Transverse colon (tissue), 4 donors: Measurements from ENCODE around the gene AOAH. TPM values are rescaled to one million over a fixed set of nuclear protein-coding genes. Genes with fewer than 3 reads are reported as not detected.

Experiments
- DNase-seq: peaks from one replicate; pipeline ENCODE4 v3.0.0-alpha.2; 2019
- H3K27ac ChIP-seq, 4 donors: fragments of 200-600 bp; sonication (generic); 2 replicates each; pipeline ENCODE4 v1.5.1; 2016 to 2018; ENCODE audit warnings: inconsistent platforms in 4 of 4
- H3K27me3 ChIP-seq: fragments of 200-600 bp; sonication (generic); 2 replicates; pipeline ENCODE4 v1.5.1; 2017; ENCODE audit warnings: inconsistent platforms
- H3K36me3 ChIP-seq, 4 donors: fragments of 200-600 bp; sonication (generic); 2 replicates each; pipeline ENCODE4 v1.5.1; 2017 to 2019; ENCODE audit warnings: inconsistent platforms in 4 of 4
- H3K4me1 ChIP-seq, 4 donors: fragments of 200-600 bp; sonication (generic); 2 replicates each; pipeline ENCODE4 v1.5.1; 2017 to 2020; ENCODE audit warnings: inconsistent platforms in 4 of 4
- H3K4me3 ChIP-seq, 4 donors: fragments of 200-600 bp; sonication (generic); 1 replicate in 1 of 4; 2 replicates in 3 of 4; pipeline versions ENCODE4 v1.5.1 to v1.6.1; 2017 to 2019; ENCODE audit warnings: inconsistent platforms in 4 of 4
- H3K9me3 ChIP-seq, 2 donors: fragments of 200-600 bp; sonication (generic); 2 replicates each; pipeline ENCODE4 v1.5.1; 2017 to 2019; ENCODE audit warnings: inconsistent platforms in 2 of 2
- CTCF ChIP-seq, 5 experiments: fragments of 200-600 bp in 3 of 5; fragments of 450-650 bp in 2 of 5; sonication (generic) in 3 of 5; IDR thresholded peaks; 1 replicate in 2 of 5; 2 replicates in 3 of 5; pipeline ENCODE4 v1.5.1; 2016 to 2017; ENCODE audit warnings: antibody characterized with exemption in 5 of 5, inconsistent platforms in 3 of 5, mild to moderate bottlenecking in 2 of 5, moderate library complexity in 1 of 5
- EP300 ChIP-seq: sonication (generic); formaldehyde crosslinking; IDR thresholded peaks from one replicate; pipeline ENCODE4 v1.6.1; 2017; ENCODE audit warnings: antibody characterized with exemption, low read depth
- POLR2A ChIP-seq: fragments of 450-650 bp; IDR thresholded peaks from one replicate; pipeline ENCODE4 v1.6.1; 2016; ENCODE audit warnings: antibody characterized with exemption, mild to moderate bottlenecking, moderate library complexity
- POLR2AphosphoS5 ChIP-seq, 3 donors: sonication (generic); formaldehyde crosslinking; IDR thresholded peaks; one replicate each; pipeline ENCODE4 v1.6.1; 2016; ENCODE audit warnings: antibody characterized with exemption in 3 of 3
- WGBS, 2 donors: methylation state at CpG; one replicate each; pipeline ENCODE4 v1.1.5; 2018; ENCODE audit warnings: low coverage in 1 of 2; 5-methylcytosine and 5-hydroxymethylcytosine counted together
- in situ Hi-C, 4 donors: fragments of 200-750 bp; cut with MboI; loops; one replicate each; pipeline versions ENCODE4 v1.15.0 to v1.15.1; 2017; ENCODE audit warnings: low sequenced_read_pairs in 3 of 4, low pct_ligation_motif_present in 1 of 4, low pct_unique_long_range_greater_than_20kb in 1 of 4
- intact Hi-C: fragments of 100-400 bp; cut with DNase I; formaldehyde crosslinking; loops from one replicate; pipeline ENCODE4 v1.15.1; 2023; ENCODE audit warnings: low total_unique reads
- total RNA-seq, 4 donors: library from RNA; depleted of rRNA; stranded (reverse); fragments of >200 nt; gene quantifications; one replicate each; pipeline ENCODE4 v1.1.0, GENCODE V29; 2016

The AOAH gene
- total RNA-seq, 4 donors from 2014 or later, result 82.8 to 139 (median 102) TPM

GRCh38 chr7:36475381-36475780, 248.9 kb downstream of the AOAH start:
- in situ Hi-C loops, result loop anchor here in 3 of 4 donors (10.0 to 25.0 kb wide), 2 partner anchors 712 to 719 kb away; no protein-coding TSS in a partner anchor

GRCh38 chr7:36475011-36475342, 249.3 kb downstream of the AOAH start:
- H3K27ac ChIP-seq, result no peak overlapping the region
- no peak for TF ChIP-seq POLR2AphosphoS5 (IDR thresholded peaks at IDR 0.05)
- TF ChIP-seq CTCF (IDR thresholded peaks at IDR 0.05), result no peak
- TF ChIP-seq EP300, result no peak
- TF ChIP-seq POLR2A, result no peak
- H3K27me3 ChIP-seq, result no peaks in the 10 kb centered on the region
- in situ Hi-C loops (loop anchor here in 3 of 4 donors (10.0 to 25.0 kb wide), 2 partner anchors 712 to 720 kb away; no protein-coding TSS in a partner anchor), intact Hi-C loops (no loop called here)
- DNase-seq, result no peak
- H3K9me3 ChIP-seq, result no peaks in the 10 kb centered on the region
- no peaks in the 10 kb centered on the region for H3K4me1 ChIP-seq
- H3K4me3 ChIP-seq, result no peak overlapping the region
- no peaks in the 10 kb centered on the region for H3K36me3 ChIP-seq

More at GRCh38 chr7:36475381-36475780, 248.9 kb downstream of the AOAH start:
- no peaks in the 10 kb centered on the region for H3K36me3 ChIP-seq
- 75% methylated on average over 3 of the region's 3 CpGs for WGBS, 2 donors
- no peaks in the 10 kb centered on the region for H3K9me3 ChIP-seq
- intact Hi-C loops, result no loop called here
- TF ChIP-seq POLR2AphosphoS5 (IDR thresholded peaks at IDR 0.05) (no peak), EP300 (no peak), POLR2A (no peak), CTCF (IDR thresholded peaks at IDR 0.05) (no peak)
- no peak for DNase-seq
- no peaks in the 10 kb centered on the region for H3K4me1 ChIP-seq
- H3K27me3 ChIP-seq, result no peaks in the 10 kb centered on the region
- no peak overlapping the region for H3K27ac ChIP-seq
- H3K4me3 ChIP-seq, result no peak overlapping the region

- DNase-seq, result no peak
- no peaks in the 10 kb centered on the region for H3K9me3 ChIP-seq
- no peaks in the 10 kb centered on the region for H3K36me3 ChIP-seq
- TF ChIP-seq CTCF (IDR thresholded peaks at IDR 0.05) (no peak), POLR2AphosphoS5 (IDR thresholded peaks at IDR 0.05) (no peak), EP300 (no peak), POLR2A (no peak)
- no peaks in the 10 kb centered on the region for H3K27me3 ChIP-seq
- in situ Hi-C loops, result loop anchor here in 3 of 4 donors (10.0 to 25.0 kb wide), 2 partner anchors 713 to 720 kb away; no protein-coding TSS in a partner anchor
- no peaks in the 10 kb centered on the region for H3K4me1 ChIP-seq
- H3K27ac ChIP-seq, result no peak overlapping the region
- 75% methylated on average over 6 of the region's 6 CpGs; no CpG with 5 or more reads in 1 of the 2 donors for WGBS, 2 donors
- intact Hi-C loops, result no loop called here
- H3K4me3 ChIP-seq, result no peak overlapping the region
Measured at GRCh38 chr7:36474283-36475010, 249.8 kb downstream of the AOAH start.

DNA sequence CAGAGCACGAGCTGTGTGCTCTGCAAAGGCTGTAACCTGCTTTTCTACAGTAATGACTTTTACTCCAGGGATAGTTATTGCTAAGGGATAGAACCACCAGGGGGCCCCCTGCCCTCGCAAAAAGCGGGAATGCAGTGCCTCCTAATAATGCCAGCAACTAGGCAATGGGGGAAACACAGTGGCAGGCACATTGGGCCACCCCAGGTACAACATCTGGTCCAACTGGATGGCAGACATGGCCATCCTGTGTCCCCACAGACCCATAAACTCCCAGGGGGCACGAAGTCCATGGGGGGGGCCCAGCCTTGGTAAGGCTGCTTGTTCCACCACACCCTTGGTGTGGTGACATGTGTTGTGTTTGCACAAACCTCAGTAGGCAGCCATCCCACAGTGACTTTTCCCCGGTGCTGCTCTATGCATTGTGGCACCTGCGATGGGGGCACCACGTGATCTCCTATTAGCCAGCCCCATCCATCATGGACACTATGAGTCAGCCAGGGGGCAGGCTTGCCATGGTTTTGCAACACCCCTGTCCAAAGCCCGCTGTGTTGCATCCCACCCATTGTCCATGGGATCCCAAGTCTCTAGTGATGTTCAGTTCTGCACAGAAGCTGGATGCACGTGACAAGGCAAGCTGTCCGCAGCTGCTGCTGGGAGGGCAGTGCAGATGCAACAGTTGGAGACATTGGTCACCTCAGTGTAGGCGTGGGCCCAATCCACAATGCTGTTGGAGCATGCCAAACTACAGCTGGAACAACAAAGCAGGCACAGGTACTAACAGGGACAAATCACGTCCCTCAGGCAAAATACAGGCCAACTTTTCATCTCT, 250.6 kb downstream of the AOAH start:
- Histone ChIP-seq H3K27ac (no peak overlapping the region), H3K4me3 (no peak overlapping the region), H3K9me3 (no peaks in the 10 kb centered on the region), H3K4me1 (no peaks in the 10 kb centered on the region), H3K27me3 (no peaks in the 10 kb centered on the region), H3K36me3 (no peaks in the 10 kb centered on the region)
- intact Hi-C loops (no loop called here), in situ Hi-C loops (loop anchor here in 2 of 4 donors (10.0 kb wide), 1 partner anchor 721 kb away; no protein-coding TSS in a partner anchor)
- 67% methylated on average over 11 of the region's 12 CpGs; no CpG with 5 or more reads in 1 of the 2 donors for WGBS, 2 donors
- peak; percentile 55 for DNase-seq
- TF ChIP-seq POLR2AphosphoS5 (IDR thresholded peaks at IDR 0.05), result no peak
- peak; percentile 43 to 57 (median 44) for TF ChIP-seq CTCF (IDR thresholded peaks at IDR 0.05)
